WERI-Rb-1 (cell line): ENCODE data around the gene GNA12.

Source experiments
- DNase-seq: peaks from one replicate; pipeline ENCODE4 v3.0.0-alpha.2; 2020
- H3K27ac ChIP-seq: fragments of 250-450 bp; sonication (Bioruptor Pico); 2 replicates; pipeline ENCODE4 v1.5.1; 2020; ENCODE audit warnings: mild to moderate bottlenecking, moderate library complexity
- H3K27me3 ChIP-seq: fragments of 250-450 bp; sonication (Bioruptor Pico); 2 replicates; pipeline ENCODE4 v1.5.1; 2021; ENCODE audit warnings: mild to moderate bottlenecking, low read depth, moderate library complexity; ENCODE audit not compliant: insufficient read depth, severe bottlenecking
- H3K36me3 ChIP-seq: fragments of 250-450 bp; sonication (Bioruptor Pico); 2 replicates; pipeline ENCODE4 v1.5.1; 2020; ENCODE audit warnings: mild to moderate bottlenecking, moderate library complexity
- H3K4me3 ChIP-seq: 2 replicates; pipeline ENCODE4 v1.5.1; 2011; ENCODE audit warnings: low read depth, mild to moderate bottlenecking, control low read depth, low read length
- H3K9me3 ChIP-seq: fragments of 250-450 bp; sonication (Bioruptor Pico); 2 replicates; pipeline ENCODE4 v1.5.1; 2021; ENCODE audit warnings: mild to moderate bottlenecking, moderate library complexity; ENCODE audit not compliant: severe bottlenecking
- TF ChIP-seq, protein P1 (sequence below): IDR thresholded peaks from 2 replicates; pipeline ENCODE4 v1.5.1; 2011; ENCODE audit warnings: low read depth, mild to moderate bottlenecking, control low read depth, inconsistent platforms, low read length

Gene GNA12

GRCh38 chr7:2782565-2782964 lies 61.5 kb downstream of the GNA12 start:
- TF ChIP-seq, protein P1, sequence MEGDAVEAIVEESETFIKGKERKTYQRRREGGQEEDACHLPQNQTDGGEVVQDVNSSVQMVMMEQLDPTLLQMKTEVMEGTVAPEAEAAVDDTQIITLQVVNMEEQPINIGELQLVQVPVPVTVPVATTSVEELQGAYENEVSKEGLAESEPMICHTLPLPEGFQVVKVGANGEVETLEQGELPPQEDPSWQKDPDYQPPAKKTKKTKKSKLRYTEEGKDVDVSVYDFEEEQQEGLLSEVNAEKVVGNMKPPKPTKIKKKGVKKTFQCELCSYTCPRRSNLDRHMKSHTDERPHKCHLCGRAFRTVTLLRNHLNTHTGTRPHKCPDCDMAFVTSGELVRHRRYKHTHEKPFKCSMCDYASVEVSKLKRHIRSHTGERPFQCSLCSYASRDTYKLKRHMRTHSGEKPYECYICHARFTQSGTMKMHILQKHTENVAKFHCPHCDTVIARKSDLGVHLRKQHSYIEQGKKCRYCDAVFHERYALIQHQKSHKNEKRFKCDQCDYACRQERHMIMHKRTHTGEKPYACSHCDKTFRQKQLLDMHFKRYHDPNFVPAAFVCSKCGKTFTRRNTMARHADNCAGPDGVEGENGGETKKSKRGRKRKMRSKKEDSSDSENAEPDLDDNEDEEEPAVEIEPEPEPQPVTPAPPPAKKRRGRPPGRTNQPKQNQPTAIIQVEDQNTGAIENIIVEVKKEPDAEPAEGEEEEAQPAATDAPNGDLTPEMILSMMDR, result no peak
- H3K36me3 ChIP-seq, result peaks cover 3% of the 10 kb centered on the region; the same call in 1 of the 2 replicates
- H3K27me3 ChIP-seq, result no peaks in the 10 kb centered on the region
- no peak overlapping the region for H3K27ac ChIP-seq
- no peak for DNase-seq
- H3K4me3 ChIP-seq, result no peak overlapping the region
- H3K9me3 ChIP-seq, result no peaks in the 10 kb centered on the region

DNA sequence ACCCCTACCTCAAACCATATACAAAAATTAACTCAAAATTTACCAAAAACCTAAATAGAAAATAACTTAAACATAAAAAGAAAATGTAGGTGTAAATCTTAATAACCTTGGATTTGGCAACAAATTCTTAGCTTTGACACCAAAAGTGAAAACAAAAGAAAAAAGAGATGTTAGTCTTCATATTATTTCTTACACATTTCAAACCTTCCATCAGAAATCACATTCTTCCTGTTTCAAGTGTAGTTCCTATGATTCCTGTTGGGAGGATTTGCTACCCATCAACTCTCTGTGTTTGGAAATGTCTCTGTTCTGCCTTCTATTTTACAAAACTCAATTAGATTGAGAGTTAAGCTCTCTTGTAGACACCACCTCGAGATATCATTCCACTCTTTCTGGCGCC lies 62.0 kb downstream of the GNA12 start:
- Histone ChIP-seq H3K27ac (no peak overlapping the region), H3K36me3 (peaks cover 3% of the 10 kb centered on the region; the same call in 1 of the 2 replicates), H3K27me3 (no peaks in the 10 kb centered on the region), H3K9me3 (no peaks in the 10 kb centered on the region), H3K4me3 (no peak overlapping the region)
- TF ChIP-seq, protein P1, result no peak
- DNase-seq, result no peak

GRCh38 chr7:2781636-2782035 lies 62.5 kb downstream of the GNA12 start:
- Histone ChIP-seq H3K36me3 (peaks cover 3% of the 10 kb centered on the region; the same call in 1 of the 2 replicates), H3K27me3 (no peaks in the 10 kb centered on the region), H3K27ac (no peak overlapping the region), H3K4me3 (no peak overlapping the region), H3K9me3 (no peaks in the 10 kb centered on the region)
- no peak for DNase-seq
- TF ChIP-seq, protein P1, result no peak

GRCh38 chr7:2779051-2779450 lies 65.1 kb downstream of the GNA12 start:
- Histone ChIP-seq H3K9me3 (no peaks in the 10 kb centered on the region), H3K4me3 (no peak overlapping the region), H3K27ac (no peak overlapping the region), H3K36me3 (peaks cover 3% of the 10 kb centered on the region; the same call in 1 of the 2 replicates), H3K27me3 (no peaks in the 10 kb centered on the region)
- TF ChIP-seq, protein P1, result no peak
- DNase-seq, result no peak

DNA sequence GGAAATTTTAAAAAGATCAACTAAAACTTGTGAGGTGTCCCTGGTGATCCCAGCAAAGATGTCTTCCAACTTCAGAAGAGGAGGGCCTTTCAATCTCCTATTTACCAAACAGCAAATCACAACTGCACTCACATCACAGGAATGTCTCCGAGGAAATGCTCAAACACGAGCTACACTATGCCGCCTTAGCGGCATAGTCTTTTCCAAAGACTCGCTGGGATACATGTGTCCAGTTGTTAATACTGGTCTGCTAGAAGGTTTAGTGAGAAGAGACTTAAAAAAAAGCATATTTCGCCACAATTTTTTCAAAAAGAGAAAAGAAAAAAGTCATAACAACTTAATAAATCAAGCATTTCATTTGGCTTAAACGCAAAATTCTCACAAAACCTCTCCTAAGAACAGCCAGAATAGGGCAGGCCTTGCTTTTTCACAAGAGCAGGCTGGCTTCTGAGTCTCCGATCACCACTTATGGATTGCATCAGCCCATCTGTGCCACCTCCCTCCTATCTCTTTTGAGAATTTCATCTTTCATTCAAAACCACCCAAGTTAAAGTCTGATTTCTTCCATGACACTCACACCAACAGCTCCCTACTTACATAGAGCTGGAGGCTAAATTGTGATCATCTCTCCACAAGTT lies 66.1 kb downstream of the GNA12 start:
- TF ChIP-seq, protein P1, result no peak
- H3K4me3 ChIP-seq, result no peak overlapping the region
- H3K27me3 ChIP-seq, result no peaks in the 10 kb centered on the region
- no peaks in the 10 kb centered on the region for H3K9me3 ChIP-seq
- peaks cover 3% of the 10 kb centered on the region; the same call in 1 of the 2 replicates for H3K36me3 ChIP-seq
- H3K27ac ChIP-seq, result no peak overlapping the region
- DNase-seq, result no peak

DNA sequence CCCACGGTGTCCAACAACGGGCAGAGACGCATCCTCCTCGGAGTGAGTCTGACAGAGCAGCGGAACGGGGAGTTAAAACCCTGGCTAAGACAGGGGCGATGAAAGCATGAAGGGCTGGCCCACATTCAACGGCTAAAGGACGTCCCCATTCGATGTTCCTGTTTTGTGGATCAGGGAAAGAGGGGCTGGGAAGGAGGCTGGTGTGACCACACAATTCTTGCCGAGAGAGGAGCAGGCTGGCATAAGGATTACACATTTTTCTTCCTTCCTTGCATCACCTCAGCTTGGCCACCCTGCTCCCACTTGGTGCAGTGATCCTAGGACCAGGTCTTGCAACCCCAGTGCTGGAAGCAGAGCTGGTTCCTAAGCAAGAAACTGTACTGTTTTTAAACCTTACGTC lies 67.7 kb downstream of the GNA12 start:
- no peak for DNase-seq
- Histone ChIP-seq H3K27ac (no peak overlapping the region), H3K36me3 (no peaks in the 10 kb centered on the region), H3K4me3 (no peak overlapping the region), H3K27me3 (no peaks in the 10 kb centered on the region), H3K9me3 (no peaks in the 10 kb centered on the region)
- TF ChIP-seq, protein P1, result no peak
